ENCODE measurements around the gene G6PC3.

DNA sequence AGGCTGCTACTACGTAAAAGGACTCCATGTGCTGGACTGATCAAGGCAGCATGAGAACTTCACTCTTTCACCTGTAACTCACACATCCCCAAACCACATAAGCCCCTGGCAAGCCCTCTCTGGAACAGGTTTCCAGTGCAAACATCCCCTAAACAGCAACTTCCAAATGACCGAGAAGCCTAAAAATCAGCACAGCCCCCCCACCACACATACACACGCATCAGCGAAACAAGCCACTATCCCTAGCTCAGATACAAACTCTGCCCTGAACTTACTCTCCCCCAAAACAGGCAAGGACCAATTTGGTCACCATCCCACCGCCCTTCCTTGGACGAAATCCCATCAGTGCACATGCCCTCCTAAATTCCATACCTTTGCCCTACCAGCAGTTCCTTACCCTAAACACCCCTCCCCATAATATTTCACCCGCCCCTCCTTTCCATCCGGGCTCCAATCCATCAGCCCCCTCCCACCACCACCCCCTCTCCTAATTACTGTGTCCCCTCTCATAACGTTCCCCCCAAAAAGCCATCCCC, 4.8 kb upstream of the G6PC3 start:
- TF ChIP-seq MAX (IDR thresholded peaks at IDR 0.05) (no peak), CREB1 (IDR thresholded peaks at IDR 0.05; ENCODE audit: low read depth) (no peak), TCF12 (IDR thresholded peaks at IDR 0.05; ENCODE audit: low read depth) (no peak), FOXM1 (IDR thresholded peaks at IDR 0.05; ENCODE audit: borderline replicate concordance, low read depth) (no peak), TAF1 (IDR thresholded peaks at IDR 0.05; ENCODE audit: low read depth) (no peak), NFIC (IDR thresholded peaks at IDR 0.05) (no peak), REST (IDR thresholded peaks at IDR 0.05; ENCODE audit: low read depth) (no peak)
